Keratinocyte (primary cell): Measurements from ENCODE around the gene DDX60. TPM values are rescaled to one million over a fixed set of nuclear protein-coding genes. Genes with fewer than 3 reads are reported as not detected.

Source experiments
- DNase-seq: peaks from one replicate; pipeline ENCODE4 v3.0.0-alpha.2; 2011; ENCODE audit warnings: low read depth, missing footprints, low spot score
- FAIRE-seq: peaks from 2 replicates; lab custom pipeline; 2011; peaks lifted over from hg19 to GRCh38; lab: Jason Lieb, UNC
- H2AFZ ChIP-seq: 2 replicates; pipeline ENCODE4 v1.6.0; 2012; ENCODE audit warnings: low read length, control low read depth, inconsistent platforms; ENCODE audit not compliant: control insufficient read depth
- H3K27ac ChIP-seq: 2 replicates; pipeline ENCODE4 v1.5.1; 2011; ENCODE audit warnings: low read length; ENCODE audit not compliant: control insufficient read depth, insufficient read depth
- H3K27me3 ChIP-seq: 3 replicates; pipeline ENCODE4 v1.6.0; 2011; ENCODE audit warnings: low read length; ENCODE audit not compliant: control insufficient read depth, insufficient read depth; ENCODE audit errors: extremely low read depth
- H3K36me3 ChIP-seq, 2 experiments: 2 replicates in 1 of 2; 3 replicates in 1 of 2; pipeline ENCODE4 v1.5.1; 2011; ENCODE audit warnings: low read length in 2 of 2, mild to moderate bottlenecking in 1 of 2; ENCODE audit not compliant: control insufficient read depth in 2 of 2, insufficient read depth in 2 of 2; ENCODE audit errors: extremely low read depth in 1 of 2
- H3K4me1 ChIP-seq: 3 replicates; pipeline ENCODE4 v1.5.1; 2011; ENCODE audit warnings: low read length; ENCODE audit not compliant: control insufficient read depth, insufficient read depth; ENCODE audit errors: extremely low read depth
- H3K4me2 ChIP-seq: 3 replicates; pipeline ENCODE4 v1.6.0; 2011; ENCODE audit warnings: low read depth, low read length; ENCODE audit not compliant: control insufficient read depth, insufficient read depth; ENCODE audit errors: extremely low read depth
- H3K4me3 ChIP-seq, 3 experiments: fragments of 200-600 bp in 1 of 3; sonication (generic) in 1 of 3; 2 replicates in 2 of 3; 3 replicates in 1 of 3; pipeline ENCODE4 v1.5.1; 2011 to 2016; ENCODE audit warnings: low read length in 3 of 3, mild to moderate bottlenecking in 3 of 3, control low read depth in 2 of 3, inconsistent platforms in 1 of 3, low read depth in 1 of 3, mixed read lengths in 1 of 3, mixed run types in 1 of 3, moderate library complexity in 1 of 3; ENCODE audit not compliant: control insufficient read depth in 2 of 3, insufficient read depth in 2 of 3; ENCODE audit errors: extremely low read depth in 1 of 3
- H3K79me2 ChIP-seq: 2 replicates; pipeline ENCODE4 v1.6.0; 2012; ENCODE audit warnings: low read length; ENCODE audit not compliant: control insufficient read depth, insufficient read depth
- H3K9ac ChIP-seq: 3 replicates; pipeline ENCODE4 v1.6.0; 2011; ENCODE audit warnings: low read length; ENCODE audit not compliant: control insufficient read depth, insufficient read depth; ENCODE audit errors: extremely low read depth
- H3K9me1 ChIP-seq: 3 replicates; pipeline ENCODE4 v1.6.0; 2011; ENCODE audit warnings: low read length; ENCODE audit not compliant: control insufficient read depth, insufficient read depth; ENCODE audit errors: extremely low read depth
- H3K9me3 ChIP-seq: 2 replicates; pipeline ENCODE4 v1.5.1; 2012; ENCODE audit warnings: low read depth, low read length; ENCODE audit not compliant: control insufficient read depth
- H4K20me1 ChIP-seq: 3 replicates; pipeline ENCODE4 v1.6.0; 2011; ENCODE audit warnings: low read length; ENCODE audit not compliant: control insufficient read depth, insufficient read depth; ENCODE audit errors: extremely low read depth
- CTCF ChIP-seq, 3 experiments: IDR thresholded peaks in 1 of 3; conservative IDR thresholded peaks in 1 of 3; optimal IDR thresholded peaks in 1 of 3; 2 replicates in 2 of 3; 3 replicates in 1 of 3; pipeline versions ENCODE3 to v1.5.1; 2011; ENCODE audit warnings: low read length in 3 of 3, mild to moderate bottlenecking in 3 of 3, moderate library complexity in 2 of 3, control low read depth in 1 of 3, inconsistent platforms in 1 of 3; ENCODE audit not compliant: insufficient read depth in 2 of 3; ENCODE audit errors: extremely low read depth in 1 of 3
- EZH2 ChIP-seq: IDR thresholded peaks from one replicate; pipeline ENCODE4 v1.6.1; 2012; ENCODE audit warnings: inconsistent platforms, mild to moderate bottlenecking, low read length, moderate library complexity
- dilution Hi-C: fragments of 300-500 bp; cut with MboI; formaldehyde crosslinking; loops from one replicate; pipeline ENCODE4 v1.7.0; 2020; ENCODE audit warnings: low sequenced_read_pairs; ENCODE audit not compliant: extremely low pct_ligation_motif_present
- polyA plus RNA-seq, 5 experiments: library from polyadenylated mRNA; depleted of rRNA in 3 of 5; stranded (reverse) in 3 of 5; stranded (forward) in 1 of 5; unstranded in 1 of 5; fragments of >200 nt; gene quantifications; 1 replicate in 1 of 5; 2 replicates in 3 of 5; 3 replicates in 1 of 5; pipeline versions ENCODE4 v1.2.1 to v1.2.3, GENCODE V29; 2011 to 2012; ENCODE audit warnings: missing spikeins in 2 of 5, low read depth in 1 of 5, low replicate concordance in 1 of 5

The DDX60 gene
- polyA plus RNA-seq, 1 donor (not counting 4 experiments of a cell fraction or from before 2014, with no cell fraction given), result 44.6 TPM

GRCh38 chr4:168265327-168265726 is 53.2 kb downstream of the DDX60 start:
- no peak for FAIRE-seq
- H2AFZ ChIP-seq, result no peak overlapping the region
- TF ChIP-seq CTCF (optimal IDR thresholded peaks at IDR 0.05 in 1 of 3, IDR thresholded peaks at IDR 0.05 in 1 of 3, conservative IDR thresholded peaks at IDR 0.05 in 1 of 3; ENCODE audit: extremely low read depth in 1 of 3, insufficient read depth in 2 of 3, low read length in 3 of 3) (no peak), EZH2 (no peak)
- DNase-seq, result no peak
- dilution Hi-C loops, result no loop called here
- H3K4me2 ChIP-seq, result no peak overlapping the region
- H3K27me3 ChIP-seq, result no peaks in the 10 kb centered on the region
- H3K79me2 ChIP-seq, result no peaks in the 10 kb centered on the region
- peaks cover 7 to 12% of the 10 kb centered on the region in 2 experiments for H3K36me3 ChIP-seq
- no peaks in the 10 kb centered on the region for H3K9me3 ChIP-seq
- H3K4me1 ChIP-seq, result no peaks in the 10 kb centered on the region
- no peaks in the 10 kb centered on the region for H3K9me1 ChIP-seq
- no peak overlapping the region for H3K27ac ChIP-seq
- no peak overlapping the region for H3K9ac ChIP-seq
- no peak overlapping the region for H3K4me3 ChIP-seq
- H4K20me1 ChIP-seq, result no peaks in the 10 kb centered on the region

- Histone ChIP-seq H3K27me3 (no peaks in the 10 kb centered on the region), H3K9ac (no peak overlapping the region), H3K9me1 (no peaks in the 10 kb centered on the region), H3K79me2 (no peaks in the 10 kb centered on the region), H3K36me3 (peaks cover 9 to 11% of the 10 kb centered on the region in 2 experiments), H4K20me1 (no peaks in the 10 kb centered on the region), H2AFZ (no peak overlapping the region), H3K27ac (no peak overlapping the region), H3K4me3 (no peak overlapping the region), H3K9me3 (no peaks in the 10 kb centered on the region), H3K4me2 (no peak overlapping the region), H3K4me1 (no peaks in the 10 kb centered on the region)
- dilution Hi-C loops, result no loop called here
- no peak for FAIRE-seq
- DNase-seq, result no peak
- no peak for TF ChIP-seq EZH2
- TF ChIP-seq CTCF (optimal IDR thresholded peaks at IDR 0.05 in 1 of 3, IDR thresholded peaks at IDR 0.05 in 1 of 3, conservative IDR thresholded peaks at IDR 0.05 in 1 of 3; ENCODE audit: extremely low read depth in 1 of 3, insufficient read depth in 2 of 3, low read length in 3 of 3), result no peak
Measured at GRCh38 chr4:168264903-168265302, 53.6 kb downstream of the DDX60 start.
